HCT116 (cell line): ENCODE measurements around the gene ZDHHC14. TPM values are rescaled to one million over a fixed set of nuclear protein-coding genes. Genes with fewer than 3 reads are reported as not detected.

Source experiments
- ATAC-seq: fragments of 200-7000 bp; cut with Tn5 transposase; 2 replicates; pipeline ENCODE4 v1.9.1; 2020; ENCODE audit warnings: mild to moderate bottlenecking, moderate library complexity
- BruUV-seq: library from RNA; stranded (reverse); fragments of 400-500 nt; replicated peaks from 2 replicates; lab custom pipeline; 2021; lab: Mats Ljungman, UMichigan
- CTCF ChIA-PET: fragments of 300-600 bp; sonication (Branson Sonifier 250); formaldehyde crosslinking; loops from one replicate; lab custom pipeline; 2021; ENCODE audit warnings: antibody characterized with exemption; lab: Charles Lee
- POLR2A ChIA-PET: fragments of 300-600, 350-600 bp; sonication (Branson Sonifier 250); formaldehyde crosslinking; loops from one replicate; lab custom pipeline; 2021; ENCODE audit warnings: antibody characterized with exemption; lab: Charles Lee
- RAD21 ChIA-PET, 2 experiments: fragments of 300-600 bp; sonication (Branson Sonifier 250); formaldehyde crosslinking; loops; one replicate each; lab custom pipeline; 2023; ENCODE audit warnings: low total read pairs in 2 of 2; ENCODE audit not compliant: uncharacterized antibody in 2 of 2, unreplicated experiment in 2 of 2, low non-redundant PET in 1 of 2; lab: Charles Lee
- DNase-seq: peaks from one replicate; pipeline ENCODE4 v3.0.0-alpha.2; 2010; ENCODE audit warnings: low read depth, low spot score
- H2AFZ ChIP-seq: fragments of 200-600 bp; shearing (Covaris generic), sonication (generic); 2 replicates; pipeline ENCODE4 v1.6.1; 2017; ENCODE audit warnings: low read depth, mixed run types, mixed read lengths, antibody characterized with exemption, low read length; ENCODE audit not compliant: poor library complexity, severe bottlenecking
- H3K27ac ChIP-seq: 2 replicates; pipeline ENCODE4 v1.5.1; 2012; ENCODE audit warnings: low read depth, low read length
- H3K27me3 ChIP-seq: fragments of 200-600 bp; sonication (generic); 2 replicates; pipeline ENCODE4 v1.6.1; 2016; ENCODE audit warnings: mixed run types, low read length, mixed read lengths; ENCODE audit not compliant: insufficient read depth
- H3K36me3 ChIP-seq, 2 experiments: fragments of 200-500 bp in 1 of 2; fragments of 200-600 bp in 1 of 2; sonication (Bioruptor generic) in 1 of 2; sonication (generic) in 1 of 2; 2 replicates each; pipeline versions ENCODE4 v1.5.1 to v1.6.1; 2014 to 2016; ENCODE audit warnings: low read length in 2 of 2, inconsistent platforms in 1 of 2, mixed read lengths in 1 of 2, mixed run types in 1 of 2; ENCODE audit not compliant: insufficient read depth in 2 of 2, control insufficient read depth in 1 of 2
- H3K4me1 ChIP-seq, 2 experiments: fragments of 200-600 bp in 1 of 2; sonication (generic) in 1 of 2; 2 replicates each; pipeline versions ENCODE4 v1.5.1 to v1.6.1; 2012 to 2017; ENCODE audit warnings: low read length in 2 of 2, inconsistent platforms in 1 of 2, mild to moderate bottlenecking in 1 of 2, mixed read lengths in 1 of 2, mixed run types in 1 of 2, moderate library complexity in 1 of 2; ENCODE audit not compliant: insufficient read depth in 2 of 2, control insufficient read depth in 1 of 2
- H3K4me2 ChIP-seq: fragments of 200-600 bp; sonication (generic); 2 replicates; pipeline ENCODE4 v1.6.1; 2017; ENCODE audit warnings: mixed run types, low read length, mixed read lengths
- H3K4me3 ChIP-seq, 2 experiments: fragments of 200-600 bp in 1 of 2; sonication (generic) in 1 of 2; replicated peaks in 1 of 2; 2 replicates each; pipeline ENCODE4 v1.5.1; 2011 to 2016; ENCODE audit warnings: low read length in 2 of 2, control low read depth in 1 of 2, low read depth in 1 of 2, mild to moderate bottlenecking in 1 of 2, mixed read lengths in 1 of 2, mixed run types in 1 of 2
- H3K79me2 ChIP-seq: fragments of 200-600 bp; sonication (generic); 2 replicates; pipeline ENCODE4 v1.6.1; 2017; ENCODE audit warnings: mild to moderate bottlenecking, mixed run types, low read length, moderate library complexity, mixed read lengths; ENCODE audit not compliant: insufficient read depth
- H3K9ac ChIP-seq: fragments of 200-600 bp; sonication (generic); 2 replicates; pipeline ENCODE4 v1.6.1; 2016; ENCODE audit warnings: low read length, mixed read lengths
- H3K9me2 ChIP-seq: fragments of 200-600 bp; sonication (generic), shearing (Covaris generic); 2 replicates; pipeline ENCODE4 v1.6.1; 2017; ENCODE audit warnings: mixed run types, mild to moderate bottlenecking, moderate library complexity; ENCODE audit not compliant: insufficient read depth
- H3K9me3 ChIP-seq, 2 experiments: fragments of 200-500 bp in 1 of 2; fragments of 200-600 bp in 1 of 2; sonication (Bioruptor generic) in 1 of 2; sonication (generic) in 1 of 2; 2 replicates each; pipeline ENCODE4 v1.6.1; 2014 to 2017; ENCODE audit warnings: low read length in 2 of 2, mixed read lengths in 2 of 2, inconsistent platforms in 1 of 2, low read depth in 1 of 2, mild to moderate bottlenecking in 1 of 2, mixed run types in 1 of 2, moderate library complexity in 1 of 2; ENCODE audit not compliant: control insufficient read depth in 1 of 2, insufficient read depth in 1 of 2
- H4K20me1 ChIP-seq: fragments of 200-600 bp; sonication (generic), shearing (Covaris generic); 2 replicates; pipeline ENCODE4 v1.6.1; 2017; ENCODE audit warnings: mixed run types, mild to moderate bottlenecking, moderate library complexity; ENCODE audit not compliant: insufficient read depth
- CBX3 ChIP-seq: IDR thresholded peaks from 2 replicates; pipeline ENCODE4 v1.6.1; 2012; ENCODE audit warnings: low read depth
- CTCF ChIP-seq, 3 experiments: fragments of 200-600 bp in 1 of 3; sonication (generic) in 1 of 3; IDR thresholded peaks in 2 of 3; conservative IDR thresholded peaks in 1 of 3; 2 replicates each; pipeline ENCODE4 v1.5.1; 2012 to 2017; ENCODE audit warnings: low read depth in 2 of 3, low read length in 2 of 3, antibody characterized with exemption in 1 of 3, borderline replicate concordance in 1 of 3, control low read depth in 1 of 3, mild to moderate bottlenecking in 1 of 3, mixed read lengths in 1 of 3, mixed run types in 1 of 3, moderate library complexity in 1 of 3; ENCODE audit not compliant: insufficient read depth in 1 of 3
- EGR1 ChIP-seq: IDR thresholded peaks from 2 replicates; pipeline ENCODE4 v1.6.1; 2012; ENCODE audit warnings: low read depth
- ELF1 ChIP-seq: IDR thresholded peaks from 2 replicates; pipeline ENCODE4 v1.6.1; 2012; ENCODE audit warnings: low read depth, borderline replicate concordance
- EZH2 ChIP-seq: fragments of 200-600 bp; sonication (generic); IDR thresholded peaks from 2 replicates; pipeline ENCODE4 v1.6.1; 2017; ENCODE audit warnings: antibody characterized with exemption, mixed run types
- EZH2phosphoT487 ChIP-seq: fragments of 200-600 bp; IDR thresholded peaks from 2 replicates; pipeline ENCODE4 v1.6.1; 2018; ENCODE audit warnings: antibody characterized with exemption, borderline replicate concordance
- FOSL1 ChIP-seq: IDR thresholded peaks from 2 replicates; pipeline ENCODE4 v1.6.1; 2012; ENCODE audit warnings: low read depth
- JUND ChIP-seq: IDR thresholded peaks from 2 replicates; pipeline ENCODE4 v1.6.1; 2012
- MAX ChIP-seq: IDR thresholded peaks from 2 replicates; pipeline ENCODE4 v1.6.1; 2012
- POLR2A ChIP-seq: IDR thresholded peaks from 2 replicates; pipeline ENCODE4 v1.7.0; 2011; ENCODE audit warnings: borderline replicate concordance; ENCODE audit not compliant: insufficient read depth, insufficient read length; ENCODE audit errors: extremely low read depth
- SIN3A ChIP-seq: IDR thresholded peaks from 2 replicates; pipeline ENCODE4 v1.6.1; 2012; ENCODE audit warnings: low read depth
- SP1 ChIP-seq: IDR thresholded peaks from 2 replicates; pipeline ENCODE4 v1.6.1; 2012; ENCODE audit warnings: low read depth
- TCF7L2 ChIP-seq: IDR thresholded peaks from 2 replicates; pipeline ENCODE4 v1.7.0; 2011; ENCODE audit warnings: borderline replicate concordance, inconsistent platforms; ENCODE audit not compliant: insufficient read depth, insufficient read length; ENCODE audit errors: extremely low read depth
- ZFX ChIP-seq: fragments of 450-650 bp; IDR thresholded peaks from 2 replicates; pipeline ENCODE4 v1.6.1; 2017
- ZNF274 ChIP-seq: fragments of 200-500 bp; sonication (Bioruptor generic); IDR thresholded peaks from 2 replicates; pipeline ENCODE4 v1.6.1; 2014; ENCODE audit warnings: mild to moderate bottlenecking, low read depth, low read length, inconsistent platforms
- intact Hi-C: fragments of 100-400 bp; cut with micrococcal nuclease; formaldehyde crosslinking; loops from 2 replicates; pipeline ENCODE4 v1.10.0; 2022
- total RNA-seq: library from RNA; stranded (reverse); gene quantifications from one replicate; pipeline ENCODE4 v1.2.1, GENCODE V29; 2021; ENCODE audit not compliant: unreplicated experiment
- TF ChIP-seq, protein P1 (sequence below): IDR thresholded peaks from 2 replicates; pipeline ENCODE4 v1.6.1; 2012; ENCODE audit warnings: low read depth
- TF ChIP-seq, protein P2 (sequence below): IDR thresholded peaks from 2 replicates; pipeline ENCODE4 v1.6.1; 2012

Gene ZDHHC14
- total RNA-seq, 1 experiment from 2014 or later = 5.3 TPM

- intact Hi-C loops = no loop called here
- TF ChIP-seq CBX3 (no peak), SIN3A (no peak), TCF7L2 (no peak), SP1 (no peak), ZFX (no peak)
- Histone ChIP-seq H3K4me3 (no peak overlapping the region), H4K20me1 (no peaks in the 10 kb centered on the region), H3K4me1 (peaks cover 0 to 5% of the 10 kb centered on the region in 2 experiments; a peak in 1 of 4 replicates), H3K79me2 (no peaks in the 10 kb centered on the region), H3K27me3 (no peaks in the 10 kb centered on the region), H3K4me2 (no peak overlapping the region), H3K9ac (no peak overlapping the region), H2AFZ (no peak overlapping the region), H3K27ac (no peak overlapping the region), H3K9me3 (no peaks in the 10 kb centered on the region), H3K36me3 (no peaks in the 10 kb centered on the region), H3K9me2 (no peaks in the 10 kb centered on the region)
- POLR2A ChIA-PET = no interaction called here
- DNase-seq (no peak), ATAC-seq (no peak)
- RAD21 ChIA-PET = no interaction called here
- CTCF ChIA-PET = no interaction called here
- BruUV-seq = no TSS peak
Observed at GRCh38 chr6:157483770-157484169, 102.8 kb downstream of the ZDHHC14 start.

GRCh38 chr6:157484181-157484580 is 103.2 kb downstream of the ZDHHC14 start:
- POLR2A ChIA-PET = no interaction called here
- no peak overlapping the region for H3K4me2 ChIP-seq
- BruUV-seq = no TSS peak
- H2AFZ ChIP-seq = no peak overlapping the region
- no peak overlapping the region for H3K4me3 ChIP-seq
- DNase-seq = no peak
- intact Hi-C loops = no loop called here
- no peak overlapping the region for H3K27ac ChIP-seq
- no peaks in the 10 kb centered on the region for H3K9me2 ChIP-seq
- no peaks in the 10 kb centered on the region for H3K36me3 ChIP-seq
- RAD21 ChIA-PET = no interaction called here
- H3K4me1 ChIP-seq = peaks cover 0 to 5% of the 10 kb centered on the region in 2 experiments; a peak in 1 of 4 replicates
- no peak overlapping the region for H3K9ac ChIP-seq
- H3K27me3 ChIP-seq = no peaks in the 10 kb centered on the region
- no peaks in the 10 kb centered on the region for H3K79me2 ChIP-seq
- no peaks in the 10 kb centered on the region for H3K9me3 ChIP-seq
- no peak for ATAC-seq
- H4K20me1 ChIP-seq = no peaks in the 10 kb centered on the region
- CTCF ChIA-PET = no interaction called here
- TF ChIP-seq ZFX (no peak), EZH2phosphoT487 (no peak), SP1 (no peak), POLR2A (no peak), EZH2 (no peak), ELF1 (no peak), JUND (no peak), TCF7L2 (no peak), EGR1 (no peak), ZNF274 (no peak), FOSL1 (no peak), CTCF (IDR thresholded peaks at IDR 0.05 in 2 of 3, conservative IDR thresholded peaks at IDR 0.05 in 1 of 3; ENCODE audit: borderline replicate concordance in 1 of 3, insufficient read depth in 1 of 3, low read depth in 2 of 3, low read length in 2 of 3) (no peak), MAX (no peak)
- TF ChIP-seq, protein P1, sequence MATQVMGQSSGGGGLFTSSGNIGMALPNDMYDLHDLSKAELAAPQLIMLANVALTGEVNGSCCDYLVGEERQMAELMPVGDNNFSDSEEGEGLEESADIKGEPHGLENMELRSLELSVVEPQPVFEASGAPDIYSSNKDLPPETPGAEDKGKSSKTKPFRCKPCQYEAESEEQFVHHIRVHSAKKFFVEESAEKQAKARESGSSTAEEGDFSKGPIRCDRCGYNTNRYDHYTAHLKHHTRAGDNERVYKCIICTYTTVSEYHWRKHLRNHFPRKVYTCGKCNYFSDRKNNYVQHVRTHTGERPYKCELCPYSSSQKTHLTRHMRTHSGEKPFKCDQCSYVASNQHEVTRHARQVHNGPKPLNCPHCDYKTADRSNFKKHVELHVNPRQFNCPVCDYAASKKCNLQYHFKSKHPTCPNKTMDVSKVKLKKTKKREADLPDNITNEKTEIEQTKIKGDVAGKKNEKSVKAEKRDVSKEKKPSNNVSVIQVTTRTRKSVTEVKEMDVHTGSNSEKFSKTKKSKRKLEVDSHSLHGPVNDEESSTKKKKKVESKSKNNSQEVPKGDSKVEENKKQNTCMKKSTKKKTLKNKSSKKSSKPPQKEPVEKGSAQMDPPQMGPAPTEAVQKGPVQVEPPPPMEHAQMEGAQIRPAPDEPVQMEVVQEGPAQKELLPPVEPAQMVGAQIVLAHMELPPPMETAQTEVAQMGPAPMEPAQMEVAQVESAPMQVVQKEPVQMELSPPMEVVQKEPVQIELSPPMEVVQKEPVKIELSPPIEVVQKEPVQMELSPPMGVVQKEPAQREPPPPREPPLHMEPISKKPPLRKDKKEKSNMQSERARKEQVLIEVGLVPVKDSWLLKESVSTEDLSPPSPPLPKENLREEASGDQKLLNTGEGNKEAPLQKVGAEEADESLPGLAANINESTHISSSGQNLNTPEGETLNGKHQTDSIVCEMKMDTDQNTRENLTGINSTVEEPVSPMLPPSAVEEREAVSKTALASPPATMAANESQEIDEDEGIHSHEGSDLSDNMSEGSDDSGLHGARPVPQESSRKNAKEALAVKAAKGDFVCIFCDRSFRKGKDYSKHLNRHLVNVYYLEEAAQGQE = no peak
- TF ChIP-seq, protein P2, sequence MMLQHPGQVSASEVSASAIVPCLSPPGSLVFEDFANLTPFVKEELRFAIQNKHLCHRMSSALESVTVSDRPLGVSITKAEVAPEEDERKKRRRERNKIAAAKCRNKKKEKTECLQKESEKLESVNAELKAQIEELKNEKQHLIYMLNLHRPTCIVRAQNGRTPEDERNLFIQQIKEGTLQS = no peak
